Spleen (tissue), 11 donors: ENCODE measurements around the gene FRMD4A. TPM values are rescaled to one million over a fixed set of nuclear protein-coding genes. Genes with fewer than 3 reads are reported as not detected.
"Not testable (repeated sequence)": the region's sequence is repeated elsewhere in the genome, so short reads cannot be mapped to it uniquely, and the experiment has no call there.

Source experiments
- DNase-seq: peaks from one replicate; pipeline ENCODE4 v3.0.0-alpha.2; 2020
- H3K27ac ChIP-seq, 8 donors: fragments of 200-600 bp; sonication (generic) in 7 of 8; 1 replicate in 4 of 8; 2 replicates in 4 of 8; pipeline versions ENCODE4 v1.5.0 to v1.8.0; 2016 to 2021; ENCODE audit warnings: inconsistent platforms in 4 of 8, mild to moderate bottlenecking in 4 of 8, moderate library complexity in 1 of 8
- H3K27me3 ChIP-seq, 7 donors: fragments of 200-600 bp; sonication (generic) in 6 of 7; replicated peaks in 1 of 7; 1 replicate in 4 of 7; 2 replicates in 3 of 7; pipeline versions ENCODE4 v1.5.0 to v1.8.0; 2016 to 2021; ENCODE audit warnings: inconsistent platforms in 3 of 7, mild to moderate bottlenecking in 1 of 7
- H3K36me3 ChIP-seq, 6 donors: fragments of 200-600 bp; sonication (generic) in 5 of 6; 1 replicate in 4 of 6; 2 replicates in 2 of 6; pipeline versions ENCODE4 v1.5.0 to v1.8.0; 2016 to 2021; ENCODE audit warnings: inconsistent platforms in 2 of 6
- H3K4me1 ChIP-seq, 6 donors: fragments of 200-600 bp; sonication (generic) in 5 of 6; 1 replicate in 3 of 6; 2 replicates in 3 of 6; pipeline versions ENCODE4 v1.5.0 to v1.8.0; 2016 to 2021; ENCODE audit warnings: inconsistent platforms in 3 of 6
- H3K4me3 ChIP-seq, 8 donors: fragments of 200-600 bp; sonication (generic) in 7 of 8; 1 replicate in 4 of 8; 2 replicates in 4 of 8; pipeline versions ENCODE4 v1.5.0 to v1.8.0; 2016 to 2021; ENCODE audit warnings: inconsistent platforms in 4 of 8, mild to moderate bottlenecking in 4 of 8, moderate library complexity in 2 of 8
- H3K9me3 ChIP-seq, 8 donors: fragments of 200-600 bp; sonication (generic) in 7 of 8; 1 replicate in 4 of 8; 2 replicates in 4 of 8; pipeline versions ENCODE4 v1.5.0 to v1.8.0; 2016 to 2021; ENCODE audit warnings: inconsistent platforms in 4 of 8
- CTCF ChIP-seq, 11 experiments: fragments of 200-600 bp in 7 of 11; fragments of 450-650 bp in 4 of 11; sonication (generic) in 4 of 11; IDR thresholded peaks in 8 of 11; conservative IDR thresholded peaks in 3 of 11; 1 replicate in 7 of 11; 2 replicates in 4 of 11; pipeline versions ENCODE4 v1.4.0 to v1.8.0; 2016 to 2021; ENCODE audit warnings: antibody characterized with exemption in 11 of 11, inconsistent platforms in 4 of 11, mild to moderate bottlenecking in 1 of 11
- POLR2A ChIP-seq, 3 donors: fragments of 450-650 bp; IDR thresholded peaks; one replicate each; pipeline ENCODE4 v1.5.1; 2017; ENCODE audit warnings: antibody characterized with exemption in 3 of 3, mild to moderate bottlenecking in 1 of 3
- POLR2AphosphoS5 ChIP-seq, 3 donors: sonication (generic); formaldehyde crosslinking; IDR thresholded peaks; one replicate each; pipeline ENCODE4 v1.5.1; 2017; ENCODE audit warnings: antibody characterized with exemption in 3 of 3
- WGBS, 5 donors: extraction: QIAGEN DNeasy Blood & Tissue Kit in 3 of 5; methylation state at CpG; one replicate each; pipeline versions ENCODE4 v1.1.5 to v1.1.7; 2013 to 2018; 5-methylcytosine and 5-hydroxymethylcytosine counted together
- intact Hi-C: fragments of 100-400 bp; cut with DNase I; formaldehyde crosslinking; loops from one replicate; pipeline ENCODE4 v1.15.0; 2023; ENCODE audit warnings: low total_unique reads
- polyA plus RNA-seq, 3 donors: library from polyadenylated mRNA; stranded (reverse); fragments of 200-250 nt; gene quantifications; one replicate each; pipeline ENCODE4 v1.2.1, GENCODE V29; 2013
- total RNA-seq, 7 donors: library from RNA; depleted of rRNA in 3 of 7; stranded (reverse); fragments of >200 nt in 3 of 7; fragmentation: NEBNext Ultra II Directional in 4 of 7; extraction: Animal tissue kit (Norgen Biotek cat#: 25700) in 4 of 7; gene quantifications; one replicate each; pipeline versions ENCODE4 v1.1.0 to v1.2.1, GENCODE V29; 2016 to 2021
- donor health status: healthy with polysubstance abuse.
- donor health status: DM: no; HTN: no; CAD: no; lungs with moderate emphysema.
- donor health status: DM: no; HTN: no; CAD: no.
- donor health status: Bipolar disorder and iron deficiency.
- donor health status: healthy.
- donor health status: DM: no; HTN: no; CAD: no.
- donor health status: DM: yes; HTN: yes; CAD: no.

FRMD4A gene
- total and polyA plus RNA-seq, 10 donors = 9.2 to 141 (median 80.5) TPM

GRCh38 chr10:13922586-13922985 lies 408.1 kb downstream of the FRMD4A start:
- Histone ChIP-seq H3K9me3 (no peaks in the 10 kb centered on the region), H3K4me3 (no peak overlapping the region), H3K36me3 (no peaks in the 10 kb centered on the region), H3K4me1 (peaks cover 0 to 18% (median 4%) of the 10 kb centered on the region in 6 donors), H3K27me3 (no peaks in the 10 kb centered on the region), H3K27ac (no peak overlapping the region)
- WGBS, 5 donors = 85 to 95% (median 87%) methylated on average over 1 of the region's 1 CpG
- no peak for TF ChIP-seq CTCF (IDR thresholded peaks at IDR 0.05 in 8 of 11, conservative IDR thresholded peaks at IDR 0.05 in 3 of 11)
- TF ChIP-seq POLR2AphosphoS5 (IDR thresholded peaks at IDR 0.05) = no peak
- no peak for TF ChIP-seq POLR2A (IDR thresholded peaks at IDR 0.05)
- no peak for DNase-seq
- intact Hi-C loops = no loop called here

DNA sequence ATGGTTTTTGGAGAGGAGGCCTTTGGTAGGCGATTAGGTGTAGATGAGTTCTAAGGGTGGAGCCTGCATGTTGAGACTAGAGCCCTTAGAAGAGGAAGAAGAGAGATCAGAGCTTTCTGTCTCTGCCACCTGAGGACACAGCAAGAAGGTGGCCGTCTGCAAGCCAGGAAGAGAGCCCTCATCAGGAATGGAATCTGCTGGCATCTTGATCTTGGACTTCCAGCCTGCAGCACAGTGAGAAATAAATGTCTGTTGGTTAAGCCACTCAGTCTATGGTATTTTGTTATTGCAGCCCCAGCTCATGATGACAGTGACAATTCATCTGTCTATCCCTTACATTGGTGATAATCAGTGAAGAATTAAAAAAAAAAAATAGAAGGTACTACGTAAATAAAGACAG lies 408.8 kb downstream of the FRMD4A start:
- intact Hi-C loops = no loop called here
- Histone ChIP-seq H3K4me1 (peaks cover 0 to 18% (median 4%) of the 10 kb centered on the region in 6 donors), H3K4me3 (no peak overlapping the region), H3K27ac (no peak overlapping the region), H3K27me3 (no peaks in the 10 kb centered on the region), H3K9me3 (no peaks in the 10 kb centered on the region), H3K36me3 (no peaks in the 10 kb centered on the region)
- no peak for DNase-seq
- 56 to 62% (median 61%) methylated on average over 3 of the region's 3 CpGs for WGBS, 5 donors
- TF ChIP-seq POLR2A (IDR thresholded peaks at IDR 0.05) = no peak
- TF ChIP-seq POLR2AphosphoS5 (IDR thresholded peaks at IDR 0.05) = no peak
- TF ChIP-seq CTCF (IDR thresholded peaks at IDR 0.05 in 8 of 11, conservative IDR thresholded peaks at IDR 0.05 in 3 of 11) = no peak

GRCh38 chr10:13921131-13921530 lies 409.6 kb downstream of the FRMD4A start:
- peaks cover 0 to 13% (median 4%) of the 10 kb centered on the region in 6 donors for H3K4me1 ChIP-seq
- H3K4me3 ChIP-seq, H3K9me3 ChIP-seq, intact Hi-C loops, DNase-seq, H3K36me3 ChIP-seq, H3K27ac ChIP-seq, H3K27me3 ChIP-seq: not testable (repeated sequence)
- WGBS, 5 donors = 64 to 84% (median 67%) methylated on average over 3 of the region's 3 CpGs

GRCh38 chr10:13920465-13920864 lies 410.3 kb downstream of the FRMD4A start:
- TF ChIP-seq POLR2AphosphoS5 (IDR thresholded peaks at IDR 0.05) (no peak), POLR2A (IDR thresholded peaks at IDR 0.05) (no peak), CTCF (IDR thresholded peaks at IDR 0.05 in 8 of 11, conservative IDR thresholded peaks at IDR 0.05 in 3 of 11) (no peak)
- H3K27me3 ChIP-seq = no peaks in the 10 kb centered on the region
- H3K36me3 ChIP-seq = no peaks in the 10 kb centered on the region
- peaks cover 0 to 7% (median under 1%) of the 10 kb centered on the region in 6 donors for H3K4me1 ChIP-seq
- intact Hi-C loops = no loop called here
- no peak overlapping the region for H3K27ac ChIP-seq
- no peak for DNase-seq
- no peaks in the 10 kb centered on the region for H3K9me3 ChIP-seq
- no peak overlapping the region for H3K4me3 ChIP-seq
- 27 to 28% (median 28%) methylated on average over 3 of the region's 3 CpGs for WGBS, 5 donors

DNA sequence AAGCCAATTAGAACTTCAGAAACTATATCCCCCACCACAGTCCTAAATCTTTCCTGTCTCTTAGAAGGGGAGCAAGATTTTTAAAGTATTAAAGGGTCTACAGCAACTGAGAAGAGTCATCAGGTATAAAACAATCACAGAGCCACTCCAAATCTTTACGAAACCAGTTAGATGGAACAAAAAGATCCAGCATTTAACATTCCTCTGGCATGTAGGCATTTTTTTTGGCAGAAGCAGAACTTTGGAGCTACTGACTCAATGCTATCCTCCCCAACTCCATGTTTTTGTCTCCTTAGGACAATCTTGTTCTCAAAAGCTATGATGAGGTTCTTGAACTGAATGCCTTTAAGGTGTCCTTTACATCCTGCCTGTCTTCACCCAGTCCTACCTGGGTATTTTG lies 410.7 kb downstream of the FRMD4A start:
- intact Hi-C loops = no loop called here
- no peak overlapping the region for H3K4me3 ChIP-seq
- 90 to 100% (median 95%) methylated on average over 1 of the region's 1 CpG for WGBS, 5 donors
- H3K27ac ChIP-seq = no peak overlapping the region
- DNase-seq = no peak
- no peak for TF ChIP-seq POLR2A (IDR thresholded peaks at IDR 0.05)
- no peak for TF ChIP-seq CTCF (IDR thresholded peaks at IDR 0.05 in 8 of 11, conservative IDR thresholded peaks at IDR 0.05 in 3 of 11)
- TF ChIP-seq POLR2AphosphoS5 (IDR thresholded peaks at IDR 0.05) = no peak
- H3K4me1 ChIP-seq = peaks cover 0 to 6% (median 0%) of the 10 kb centered on the region in 6 donors
- H3K36me3 ChIP-seq = no peaks in the 10 kb centered on the region
- H3K9me3 ChIP-seq = no peaks in the 10 kb centered on the region
- H3K27me3 ChIP-seq = no peaks in the 10 kb centered on the region
